Inferior parietal cortex (tissue), 1 donor: ENCODE results near the gene CALCR.
"Not testable (repeated sequence)": the region's sequence is repeated elsewhere in the genome, so short reads cannot be mapped to it uniquely, and the experiment has no call there.

Experiments used
- DNase-seq: peaks from one replicate; pipeline ENCODE4 v3.0.0-alpha.2; 2016; ENCODE audit errors: extremely low spot score

Gene CALCR

DNA sequence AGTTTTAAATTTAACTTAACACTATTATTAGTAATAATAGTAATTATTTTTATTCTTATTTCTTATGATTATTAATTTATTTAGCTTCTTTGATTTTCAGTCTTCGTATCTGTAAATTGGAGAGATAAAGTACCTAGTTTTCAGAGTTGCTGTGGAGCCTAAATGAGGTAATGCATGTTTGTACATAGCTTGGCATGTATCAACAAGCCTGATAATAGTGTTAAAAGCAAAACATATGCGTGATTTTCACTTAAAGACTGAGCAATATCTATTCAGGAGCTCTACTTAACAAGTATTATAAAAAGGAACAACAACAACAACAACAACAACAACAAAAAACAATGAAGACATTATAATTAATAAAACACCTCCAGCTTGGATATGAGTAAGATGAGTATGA, 12.4 kb downstream of the CALCR start:
- no peak for DNase-seq

DNA sequence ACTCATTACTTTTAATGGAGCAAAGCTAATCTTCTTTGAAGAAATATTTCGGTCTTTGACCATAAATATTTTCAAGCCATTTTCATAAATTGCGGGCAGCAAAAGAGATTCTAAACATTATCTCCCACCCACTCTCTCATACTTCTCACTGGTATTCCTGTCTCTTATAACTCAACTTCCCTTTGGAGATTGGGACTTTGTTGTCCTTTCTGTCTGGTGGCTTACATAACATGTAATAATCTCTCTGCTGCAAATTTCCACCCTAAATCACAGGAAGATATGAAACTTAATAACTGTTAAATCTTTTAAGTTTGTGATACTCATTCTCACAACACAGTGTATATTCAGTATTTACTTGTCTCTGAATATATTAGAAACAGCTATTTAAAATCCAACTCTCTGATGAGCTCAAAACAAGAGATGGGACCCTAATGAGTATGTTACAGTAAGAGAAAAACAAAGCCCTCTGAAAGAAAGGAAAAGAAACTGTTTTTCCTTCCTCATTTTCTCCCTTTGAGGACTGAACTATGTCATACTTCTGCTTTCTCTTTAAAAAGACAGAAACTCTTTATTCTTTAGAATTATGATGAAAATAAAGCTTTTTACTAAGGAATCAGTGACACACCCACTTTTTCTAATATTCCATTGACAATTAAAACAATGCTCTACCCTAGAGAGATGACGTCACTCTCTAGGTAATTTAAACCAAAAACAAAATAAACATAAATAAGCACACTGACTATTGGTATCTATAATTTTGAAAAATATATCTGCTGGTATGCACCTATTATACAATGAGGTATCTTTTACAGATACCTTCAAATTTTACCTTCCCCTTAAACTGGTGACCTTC, 14.7 kb downstream of the CALCR start:
- no peak for DNase-seq

DNA sequence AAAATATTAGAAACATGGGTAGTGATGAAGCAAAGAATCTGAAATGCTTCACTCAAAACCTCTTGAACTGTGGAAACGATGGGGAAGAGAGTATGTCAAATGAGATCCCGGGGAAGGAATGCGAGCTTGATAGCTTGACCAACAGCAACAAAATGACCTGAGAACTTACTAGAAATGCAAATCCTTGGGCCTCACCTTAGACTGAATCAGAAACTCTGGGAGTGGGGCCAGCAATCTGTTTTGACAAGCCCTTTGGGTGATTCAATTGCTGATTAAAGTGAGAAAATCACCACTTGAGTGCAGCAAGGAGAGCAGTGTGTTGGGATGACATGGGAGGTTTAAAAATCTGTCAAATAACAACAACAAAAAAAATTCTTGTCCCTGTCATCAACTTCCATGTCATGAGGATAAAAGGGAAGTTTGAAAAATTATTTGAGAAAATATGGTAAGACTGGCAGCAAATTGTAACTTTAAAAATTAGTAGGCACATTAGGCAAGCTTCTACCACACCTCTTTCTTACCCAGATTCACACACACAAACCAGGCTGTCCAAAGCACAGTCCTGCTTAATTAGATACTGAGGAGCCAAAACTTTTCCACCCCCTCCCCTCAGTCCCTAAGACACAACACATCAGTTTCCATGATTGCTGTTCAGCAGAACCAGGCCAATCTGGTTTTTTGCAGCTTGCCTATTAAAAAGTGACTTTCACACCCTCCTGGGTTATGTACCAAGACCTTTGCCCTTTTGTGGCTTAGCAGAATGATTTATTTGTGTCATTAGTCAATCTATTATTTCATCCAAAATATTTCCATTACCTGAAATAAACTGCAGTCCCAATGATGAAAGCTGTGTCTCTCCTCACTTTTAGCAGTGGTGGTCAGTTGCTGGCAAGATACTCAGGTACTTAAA, 15.6 kb downstream of the CALCR start:
- no peak for DNase-seq

DNA sequence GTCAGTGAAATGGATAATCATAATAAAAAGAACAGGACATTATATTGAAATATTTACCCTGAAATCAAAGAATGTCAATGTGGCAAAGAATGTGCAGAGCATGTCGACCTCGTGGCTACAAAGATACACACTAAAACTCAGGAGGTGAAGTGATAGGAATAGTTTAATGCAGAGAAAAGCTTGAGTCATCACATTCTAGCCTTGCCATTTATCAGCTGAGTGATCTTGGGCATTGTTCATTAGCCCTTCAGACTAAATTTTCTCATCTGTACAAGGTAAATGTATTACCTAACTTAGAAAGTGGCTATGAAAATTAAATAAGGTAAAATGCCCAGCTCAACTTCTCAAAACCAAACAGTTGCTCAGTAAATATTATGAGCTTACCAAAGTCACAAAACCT, 22.6 kb downstream of the CALCR start:
- no peak for DNase-seq

DNA sequence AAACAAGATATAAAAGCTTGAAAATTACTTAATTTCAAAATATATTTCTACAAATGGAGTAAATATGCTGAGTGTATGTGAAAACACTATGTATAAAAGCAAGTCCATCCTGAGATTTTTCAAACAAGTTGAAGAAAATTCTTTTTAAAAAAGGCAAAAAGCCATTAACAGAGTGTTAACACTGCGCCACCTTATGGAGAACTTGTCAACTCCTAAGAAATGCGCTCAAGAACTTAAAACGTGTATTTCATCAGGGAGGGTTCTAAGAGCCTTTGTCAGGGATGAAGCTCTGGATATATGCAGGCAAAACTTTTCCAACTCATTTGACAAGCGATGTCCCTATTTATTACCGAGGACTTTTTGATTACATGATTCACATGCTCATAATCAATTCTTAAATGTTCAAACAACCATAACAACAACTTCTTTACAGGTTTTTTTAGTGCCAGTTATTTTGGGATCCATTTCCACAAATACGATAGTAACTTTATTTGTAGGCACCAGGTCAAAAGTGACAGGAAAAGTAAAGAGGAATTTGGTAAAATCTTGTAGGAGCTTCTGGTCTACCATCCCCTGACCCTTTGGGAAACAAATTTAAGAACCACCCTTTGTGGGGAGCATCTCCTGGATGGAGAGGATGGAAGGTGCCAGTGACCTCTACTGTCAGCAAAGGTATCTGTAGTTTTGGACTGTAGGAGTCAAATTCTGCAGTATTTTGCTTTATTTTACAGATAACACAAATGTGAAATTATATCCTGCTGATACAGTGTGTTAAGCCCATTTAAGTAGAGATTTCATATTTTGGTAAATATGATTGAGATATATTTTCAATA, 23.2 kb downstream of the CALCR start:
- DNase-seq: peak; percentile 32

DNA sequence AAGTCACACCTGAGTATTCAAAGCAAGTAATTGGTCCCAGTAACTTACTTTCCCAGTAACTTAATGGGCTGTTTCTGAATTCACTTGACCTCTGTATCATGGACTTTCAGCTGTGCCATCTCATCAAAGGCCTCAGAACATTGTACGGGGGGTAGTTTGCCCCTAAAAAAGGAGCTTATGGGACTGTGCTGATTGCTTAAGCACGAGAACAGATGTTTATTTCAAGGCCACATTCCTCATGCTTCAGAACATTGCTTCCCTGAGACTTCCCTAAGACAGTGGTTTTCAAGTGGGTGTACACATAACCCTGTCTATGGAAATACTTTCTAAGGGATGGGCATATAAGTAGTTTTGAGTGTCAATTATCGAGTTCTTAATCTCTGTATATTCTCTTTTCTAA, 26.8 kb downstream of the CALCR start:
- DNase-seq: no peak

DNA sequence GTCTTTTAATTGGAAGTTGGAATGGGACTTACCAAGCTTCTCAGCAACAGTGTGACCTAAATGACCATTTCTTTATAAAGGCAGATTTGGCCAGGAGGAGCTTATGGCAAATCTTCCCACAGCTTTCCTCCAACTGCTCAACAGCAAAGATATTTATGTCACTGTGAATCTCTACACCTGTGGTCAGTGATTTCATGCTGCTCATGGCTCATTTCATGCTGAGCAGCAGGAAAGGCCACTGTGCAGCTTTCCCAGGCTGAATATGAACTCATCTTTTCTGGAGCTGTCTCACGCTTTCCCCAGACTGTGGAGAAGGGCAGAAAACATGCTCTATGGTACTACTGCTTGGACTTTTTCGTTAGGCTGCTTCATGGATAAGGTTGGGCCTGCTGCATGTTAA, 29.8 kb downstream of the CALCR start:
- DNase-seq: no peak

DNA sequence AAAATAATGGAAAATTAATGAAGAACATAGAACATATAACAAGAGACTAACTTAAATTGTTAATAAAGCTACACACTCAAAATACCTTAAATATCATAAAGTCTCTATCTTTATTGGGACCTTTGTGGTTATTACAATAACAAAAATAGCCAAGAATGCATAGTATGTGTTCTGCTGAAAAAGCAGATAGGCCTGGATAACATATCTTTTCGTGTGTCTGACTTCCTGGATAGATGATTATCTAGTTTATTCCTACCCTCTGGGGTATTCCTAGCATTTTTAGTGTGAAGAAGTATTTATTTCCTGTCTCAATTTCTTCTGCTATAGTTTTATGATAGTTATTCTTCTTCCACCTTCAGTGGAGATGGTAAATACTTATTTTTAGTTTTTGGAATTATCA, 36.5 kb downstream of the CALCR start:
- no peak for DNase-seq

DNA sequence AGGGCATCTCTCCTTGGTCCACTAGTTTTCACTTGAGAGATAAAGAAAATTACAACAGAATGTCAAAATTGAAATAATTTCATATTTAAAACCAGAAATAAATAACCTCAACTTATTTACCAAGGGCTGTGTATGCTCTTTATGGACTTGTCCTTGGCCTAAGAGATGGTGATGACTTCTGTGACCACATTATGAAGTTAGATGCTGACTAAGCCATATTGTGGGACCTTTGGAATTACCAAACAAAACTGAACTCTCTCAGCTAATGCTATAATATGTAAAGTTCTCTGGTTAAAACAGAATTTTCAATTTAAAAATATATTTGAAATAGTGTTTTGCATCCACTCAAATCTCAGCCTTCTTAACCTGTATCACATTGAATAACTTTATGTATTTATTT, 38.9 kb downstream of the CALCR start:
- no peak for DNase-seq

DNA sequence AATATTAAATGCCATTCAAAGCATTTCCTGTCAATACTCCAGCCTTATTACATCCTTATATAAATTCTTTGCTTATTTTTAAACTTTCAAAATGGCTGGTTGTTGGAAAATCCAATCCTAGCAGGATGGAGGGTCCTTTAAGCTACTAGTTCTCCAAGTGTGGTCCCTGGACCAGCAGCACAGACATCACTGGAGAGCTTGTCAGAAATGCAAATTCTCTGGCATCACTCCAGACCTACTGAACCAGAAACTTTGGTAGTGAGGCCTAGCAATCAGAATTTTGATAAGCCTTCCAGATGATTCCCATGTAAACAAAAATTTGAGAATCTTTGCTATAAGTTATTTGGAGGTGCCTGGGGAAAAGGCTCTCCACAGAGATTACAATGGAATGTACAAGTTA, 43.8 kb downstream of the CALCR start:
- DNase-seq: no peak

DNA sequence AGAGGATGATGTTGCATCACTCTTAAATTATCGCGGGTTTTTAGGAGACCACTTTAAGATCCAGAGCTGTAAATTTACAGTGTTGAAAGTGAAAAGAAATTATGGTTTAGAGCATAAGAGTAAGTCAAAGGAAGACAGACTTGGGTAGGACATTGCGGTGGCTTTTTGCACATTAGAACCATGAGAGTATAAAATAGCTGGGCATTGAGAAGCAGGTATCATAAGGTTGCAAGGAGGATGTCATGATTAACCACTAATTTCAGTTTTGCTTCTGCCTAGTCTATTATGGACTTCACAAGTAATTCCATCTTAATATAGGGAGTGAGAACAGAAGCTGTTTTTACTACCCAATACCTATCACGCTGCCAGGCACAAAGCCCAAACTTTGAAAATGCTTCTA, 57.7 kb downstream of the CALCR start:
- DNase-seq: no peak

DNA sequence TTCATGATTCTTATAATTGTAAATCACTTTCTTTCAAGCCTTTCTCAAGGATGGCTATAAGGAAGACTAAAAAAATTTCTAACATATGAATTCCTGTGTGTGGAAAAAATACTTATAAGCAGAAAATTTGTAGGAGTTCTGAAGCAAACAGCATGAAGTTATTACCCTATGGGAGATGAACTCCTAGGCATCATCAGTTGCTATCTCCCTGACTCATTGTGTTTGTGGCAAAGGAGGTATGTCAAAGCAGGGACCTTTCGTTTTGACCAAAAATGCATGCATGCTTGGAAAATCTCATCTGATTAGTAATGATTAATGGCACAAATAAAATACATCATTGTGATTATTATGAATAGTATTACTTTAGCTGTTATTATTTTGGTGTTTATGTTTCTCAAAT, 59.4 kb downstream of the CALCR start:
- no peak for DNase-seq

DNA sequence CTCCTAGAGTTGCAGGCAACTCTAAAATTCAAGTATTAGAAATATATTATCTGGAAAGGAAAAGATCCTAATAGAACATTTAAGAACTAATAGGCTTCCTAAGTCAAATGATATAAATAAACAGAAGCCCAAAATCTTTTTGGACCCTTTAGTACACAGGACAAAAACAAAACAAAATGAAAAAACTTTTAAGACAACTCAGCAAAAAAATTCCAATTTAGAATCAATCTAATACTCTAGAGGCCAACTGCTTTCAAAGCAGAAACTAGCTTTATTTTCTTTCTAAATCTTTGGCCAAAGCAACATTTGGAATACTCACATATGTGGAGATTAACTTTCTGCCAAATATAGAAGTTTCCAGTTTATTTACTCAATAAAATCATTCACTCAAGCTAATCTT, 65.2 kb downstream of the CALCR start:
- DNase-seq: no peak

DNA sequence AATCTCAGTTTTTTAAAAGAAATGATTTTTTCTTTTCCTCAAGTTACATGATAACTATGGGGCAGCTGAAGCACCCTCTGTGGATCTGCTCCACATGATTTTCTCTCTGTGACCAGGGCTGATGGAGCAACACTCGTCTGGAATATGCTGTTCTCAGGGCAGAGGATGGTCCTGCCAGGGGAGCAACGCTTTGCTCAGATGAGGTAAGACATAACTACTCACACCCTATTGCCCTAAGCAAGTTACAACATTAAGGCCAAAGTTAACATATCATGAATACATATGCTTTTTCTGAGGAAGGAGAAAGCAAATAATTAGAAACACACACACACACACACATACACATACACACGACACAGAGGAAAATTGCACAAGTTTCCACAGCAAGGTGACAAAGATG, 71.4 kb downstream of the CALCR start:
- no peak for DNase-seq

DNA sequence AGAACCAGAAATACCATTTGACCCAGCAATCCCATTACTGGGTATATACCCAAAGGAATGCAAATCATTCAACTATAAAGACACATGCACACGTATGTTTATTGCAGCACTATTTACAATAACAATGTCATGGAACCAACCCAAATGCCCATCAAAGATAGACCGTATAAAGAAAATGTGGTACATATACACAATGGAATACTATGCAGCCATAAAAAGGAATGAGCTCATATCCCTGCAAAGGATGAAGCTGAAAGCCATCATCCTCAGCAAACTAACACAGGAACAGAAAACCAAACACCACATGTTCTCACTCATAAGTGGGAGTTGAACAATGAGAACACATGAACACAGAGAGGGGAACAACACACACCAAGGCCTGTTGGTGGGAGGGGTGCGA, 82.7 kb downstream of the CALCR start:
- DNase-seq: not testable (repeated sequence)

DNA sequence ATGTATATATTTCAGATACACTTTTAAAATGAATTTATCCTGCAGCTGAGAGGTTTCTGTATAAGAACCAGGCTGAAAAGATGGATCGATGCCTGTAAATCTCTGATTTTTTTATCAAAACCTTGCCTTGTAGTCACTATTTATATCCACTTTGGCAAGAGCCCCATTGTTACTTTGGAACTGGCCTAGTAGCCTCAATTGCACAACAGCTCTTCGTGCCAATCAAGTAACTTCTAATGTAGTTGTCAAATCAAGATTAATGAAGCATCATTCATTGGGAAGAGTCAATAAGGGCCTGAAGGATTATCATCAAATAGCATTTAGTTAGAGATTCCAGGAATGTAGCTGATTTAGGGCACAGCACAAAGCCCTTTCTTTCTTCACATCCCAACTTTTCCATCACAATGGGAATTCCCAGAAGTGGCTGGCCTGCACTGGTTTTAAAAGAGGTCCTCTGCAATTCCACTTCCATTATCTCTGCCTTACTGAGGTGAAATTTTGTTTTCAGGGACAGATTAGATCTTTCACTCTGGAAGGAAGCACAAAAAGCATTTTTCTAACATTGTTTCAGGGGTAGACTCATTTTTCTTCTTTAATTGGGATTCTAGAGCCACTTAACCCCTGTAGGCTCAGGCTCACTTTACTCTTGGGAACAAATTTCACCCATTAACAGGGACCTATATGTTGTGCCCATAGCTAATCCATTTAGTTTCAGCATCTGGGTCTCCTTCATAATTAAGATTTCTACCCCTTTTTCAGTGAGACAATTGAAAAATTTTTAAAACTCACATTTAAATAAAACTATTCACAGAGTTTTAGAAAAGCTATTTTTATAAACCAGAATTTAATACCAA, 97.8 kb downstream of the CALCR start:
- DNase-seq: no peak

DNA sequence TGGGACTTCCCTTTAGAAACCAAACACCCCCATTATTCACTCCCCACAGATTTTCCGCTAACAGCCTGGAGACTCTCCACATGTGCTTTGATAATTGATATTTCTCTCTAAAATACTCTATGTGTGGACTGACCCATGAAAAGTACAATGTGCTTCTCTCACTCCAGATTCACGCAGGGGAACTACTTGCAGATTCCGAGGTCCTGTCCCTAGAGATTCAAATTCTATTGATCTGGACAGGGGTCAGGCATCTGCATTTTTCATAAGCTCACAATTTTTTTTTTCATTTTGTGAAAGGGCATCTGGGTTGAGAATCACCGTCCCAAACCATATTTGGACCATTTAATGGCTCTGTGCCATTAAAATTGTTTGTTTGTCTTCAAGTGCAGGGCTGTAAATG, 98.7 kb downstream of the CALCR start:
- DNase-seq: no peak

DNA sequence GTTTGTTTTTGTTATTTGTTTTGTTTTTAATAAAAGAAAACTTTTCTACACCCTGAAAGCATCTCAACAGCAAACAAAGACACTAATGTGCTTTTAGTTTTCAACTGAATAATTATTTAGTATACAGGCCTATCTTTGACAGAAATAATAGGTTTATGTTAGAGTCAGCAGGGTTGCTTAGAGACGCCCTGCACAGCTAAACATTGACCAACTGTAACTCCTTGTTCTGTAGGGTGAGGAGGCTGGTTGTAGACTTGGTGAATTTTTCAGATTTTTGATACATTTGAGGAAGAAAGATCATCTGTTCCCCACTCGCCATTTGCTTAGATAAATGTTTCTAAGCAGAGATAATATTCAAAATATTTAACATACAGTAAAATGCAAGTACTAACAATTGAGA, 103.1 kb downstream of the CALCR start:
- no peak for DNase-seq

DNA sequence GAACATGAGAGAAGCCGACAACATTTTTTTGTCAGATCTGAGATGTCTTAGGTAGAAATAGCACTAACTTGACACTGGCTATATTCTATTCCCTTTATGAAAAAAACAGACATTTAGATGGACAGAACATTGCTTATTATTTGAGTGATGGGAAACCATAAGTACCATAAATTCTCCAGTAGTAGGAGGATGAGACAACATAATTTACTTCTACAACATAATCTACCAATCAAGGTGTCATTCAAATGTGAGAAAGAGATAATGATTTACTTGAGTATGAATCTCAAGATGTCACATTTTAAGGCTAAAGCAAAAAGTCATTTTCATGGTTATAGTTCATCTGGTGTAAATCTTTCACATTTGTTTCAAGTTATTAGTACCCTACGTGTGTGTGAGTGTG, 110.8 kb downstream of the CALCR start:
- DNase-seq: no peak

DNA sequence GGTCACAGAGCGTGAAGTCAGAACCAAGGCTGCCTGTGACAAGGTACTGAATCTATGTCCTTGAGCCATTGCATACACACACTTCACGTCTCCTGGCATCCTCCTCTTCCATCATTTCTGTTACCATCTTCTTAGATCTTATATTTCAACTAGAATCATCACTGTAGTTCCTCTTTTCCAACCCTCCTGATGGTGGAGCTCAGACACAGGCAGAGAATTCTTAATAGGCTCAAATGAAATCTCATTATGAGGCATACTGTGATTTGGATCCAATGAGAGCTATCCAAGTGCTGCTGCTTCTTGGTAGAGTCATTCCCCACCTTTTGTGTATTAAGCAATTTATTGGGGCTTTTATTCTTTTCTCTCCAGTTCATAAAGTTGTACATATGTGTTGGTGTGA, 113.2 kb downstream of the CALCR start:
- peak; percentile 20 for DNase-seq

DNA sequence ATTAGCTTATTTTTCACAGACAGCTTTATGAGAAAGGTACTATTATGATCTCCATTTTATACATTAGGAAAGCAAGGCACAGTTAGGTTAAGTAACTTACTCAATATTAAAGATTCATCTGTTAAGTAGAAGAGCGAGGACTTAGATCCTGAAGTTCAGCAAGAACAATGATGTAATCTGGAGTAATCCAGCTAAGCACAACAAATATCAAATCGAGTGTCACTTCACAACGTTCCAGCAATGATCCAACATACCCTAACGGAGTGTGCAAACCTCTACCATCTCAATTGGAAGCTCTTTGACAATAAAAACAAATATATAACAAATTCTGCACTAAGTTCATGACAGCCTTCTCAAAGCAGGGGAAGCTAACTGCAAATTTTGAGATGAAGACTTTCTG, 121.3 kb downstream of the CALCR start:
- no peak for DNase-seq
